NT2/D1 (cell line): ENCODE data around the gene ADARB2.

Experiments used
- SUZ12 ChIP-seq: IDR thresholded peaks from 2 replicates; pipeline ENCODE4 v1.6.1; 2011; ENCODE audit not compliant: insufficient read length, insufficient read depth; ENCODE audit errors: extremely low read depth
- YY1 ChIP-seq: IDR thresholded peaks from 2 replicates; pipeline ENCODE4 v1.6.1; 2011; ENCODE audit not compliant: insufficient read length, insufficient read depth
- ZNF274 ChIP-seq: IDR thresholded peaks from 2 replicates; pipeline ENCODE4 v1.6.1; 2011; ENCODE audit warnings: mild to moderate bottlenecking, low read depth, low read length

DNA sequence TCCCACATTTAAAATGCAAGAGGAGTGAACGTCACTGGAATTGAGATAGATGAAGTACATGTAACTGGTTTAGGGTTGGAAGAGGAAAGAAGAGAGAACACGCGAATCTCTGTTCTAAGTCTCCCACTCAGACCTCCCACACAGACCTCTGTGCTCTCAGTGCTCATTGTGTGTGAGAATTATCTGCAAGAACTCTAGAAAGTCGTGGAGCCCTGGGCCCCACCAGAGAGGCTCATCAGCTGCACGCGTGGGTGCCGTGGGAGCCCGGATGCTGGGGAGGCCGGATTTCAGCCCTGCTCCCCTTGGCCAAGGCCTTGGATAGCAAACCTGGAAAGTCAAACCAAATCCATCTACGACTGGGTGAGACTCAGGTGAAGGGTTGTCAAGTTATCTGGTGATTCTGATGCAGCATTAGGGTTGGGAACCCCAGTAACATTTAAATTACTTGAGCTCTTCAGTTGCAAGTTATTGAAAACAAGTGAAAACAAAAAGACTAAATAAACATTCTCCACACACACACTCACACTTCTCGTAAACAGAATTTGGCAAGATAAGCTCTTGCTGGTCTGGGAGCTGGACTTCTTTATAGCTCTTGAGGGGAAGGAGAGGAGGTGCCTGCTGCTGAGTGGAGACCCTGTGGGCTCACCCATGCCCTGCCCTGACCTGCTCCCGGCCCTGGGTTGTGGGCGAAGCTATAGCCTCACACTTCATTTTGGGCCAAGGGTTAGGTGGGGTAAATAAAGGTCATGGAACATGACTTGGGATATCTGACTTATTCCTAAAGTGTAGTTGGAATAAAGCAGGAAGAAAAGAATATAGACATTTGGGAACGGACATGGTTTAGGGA, 250.3 kb downstream of the ADARB2 start:
- TF ChIP-seq YY1: no peak
- TF ChIP-seq SUZ12: no peak
- TF ChIP-seq ZNF274: no peak
